NB4 (cell line): ENCODE measurements around the gene LPP.

Experiments used
- CTCF ChIP-seq: IDR thresholded peaks from one replicate; pipeline ENCODE4 v1.5.1; 2012; ENCODE audit warnings: low read depth, low read length
- MAX ChIP-seq: IDR thresholded peaks from 2 replicates; pipeline ENCODE4 v1.6.1; 2011; ENCODE audit warnings: low read depth, low read length
- POLR2A ChIP-seq: IDR thresholded peaks from 2 replicates; pipeline ENCODE4 v1.6.1; 2011; ENCODE audit warnings: mild to moderate bottlenecking; ENCODE audit not compliant: insufficient read length; ENCODE audit errors: extremely low read depth

GRCh38 chr3:188215129-188215528 lies 61.2 kb downstream of the LPP start:
- TF ChIP-seq POLR2A, result no peak
- TF ChIP-seq CTCF, result no peak
- no peak for TF ChIP-seq MAX
